ENCODE results near the gene TNFAIP2. TPM values are rescaled to one million over a fixed set of nuclear protein-coding genes. Genes with fewer than 3 reads are reported as not detected.

The TNFAIP2 gene
- total and polyA plus RNA-seq, 2 donors (not counting 3 experiments of a cell fraction or from before 2014, with no cell fraction given), result 31.6 to 42.7 TPM

DNA sequence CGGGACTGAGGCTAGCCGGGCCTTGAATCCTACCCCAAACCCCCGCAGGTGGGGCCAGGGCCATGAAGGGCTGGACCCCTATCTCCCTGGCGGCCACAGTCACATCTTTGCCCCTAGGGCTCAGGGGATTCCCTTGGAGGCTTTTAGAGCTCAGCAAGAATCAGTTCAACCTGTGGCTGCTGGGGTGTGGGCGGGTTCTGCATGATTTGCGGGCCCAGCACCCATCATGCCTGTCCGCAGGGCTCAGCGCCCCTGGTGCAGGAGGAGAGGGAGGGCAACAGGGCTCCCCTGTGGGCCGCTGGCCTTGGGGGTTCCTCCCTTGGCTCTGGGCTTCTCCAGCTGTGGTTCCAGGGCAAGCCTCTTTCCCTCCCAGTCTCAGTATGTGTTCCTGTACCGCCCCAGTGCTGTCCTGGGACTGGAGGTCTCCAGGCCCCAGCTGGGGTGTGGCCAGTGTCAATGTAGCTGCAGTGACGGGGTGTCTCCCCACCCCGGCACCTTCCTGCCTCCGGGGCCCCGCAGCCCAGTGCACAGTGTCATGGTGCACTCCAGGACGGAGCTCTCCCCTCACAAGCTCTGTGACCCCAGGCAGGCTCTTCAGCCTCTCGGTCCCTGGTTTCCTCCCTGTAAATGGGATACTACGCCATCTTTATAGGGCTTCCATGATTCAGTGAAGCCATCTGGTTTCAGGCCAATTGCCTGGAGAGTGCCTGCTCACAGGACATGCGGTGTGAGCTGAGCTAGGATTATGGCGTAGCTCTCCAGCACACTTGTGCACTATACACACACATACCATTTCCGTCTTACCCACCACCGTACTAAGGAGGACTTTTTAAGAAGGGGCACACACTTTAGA lies 49.2 kb upstream of the TNFAIP2 start:
- Histone ChIP-seq H3K36me3 (ENCODE audit: control insufficient read depth in 2 of 2, extremely low read depth in 1 of 2, insufficient read depth in 2 of 2, low read length in 2 of 2) (no peaks in the 10 kb centered on the region), H3K9ac (replicated peaks; ENCODE audit: extremely low read depth, insufficient read depth, low read length) (no peak overlapping the region), H3K79me2 (ENCODE audit: control insufficient read depth, insufficient read depth, low read length) (no peaks in the 10 kb centered on the region), H4K20me1 (replicated peaks; ENCODE audit: control insufficient read depth, extremely low read depth, insufficient read depth, low read length) (no peaks in the 10 kb centered on the region), H3K27me3 (ENCODE audit: control insufficient read depth in 2 of 2, insufficient read depth in 2 of 2, low read length in 2 of 2) (no peaks in the 10 kb centered on the region), H3K4me3 (replicated peaks in 1 of 3; ENCODE audit: insufficient read depth in 1 of 3, low read depth in 1 of 3, low read length in 3 of 3) (no peak overlapping the region), H3K27ac (ENCODE audit: insufficient read depth, low read depth, low read length) (no peak overlapping the region), H3K9me1 (replicated peaks; ENCODE audit: control insufficient read depth, extremely low read depth, insufficient read depth, low read length) (no peaks in the 10 kb centered on the region), H3K9me3 (replicated peaks; ENCODE audit: control insufficient read depth, insufficient read depth, low read length) (no peaks in the 10 kb centered on the region), H2AFZ (ENCODE audit: low read depth, low read length) (peak overlapping the region; percentile 89), H3K4me1 (ENCODE audit: control insufficient read depth, extremely low read depth, insufficient read depth, low read length) (peaks cover 8% of the 10 kb centered on the region), H3K4me2 (ENCODE audit: insufficient read depth, low read length) (no peak overlapping the region)
- FAIRE-seq (no peak), DNase-seq (ENCODE audit: low read depth, low spot score) (no peak)
- POLR2A ChIA-PET, result interaction anchor here (0.6 to 0.9 kb wide), 2 partner anchors 17 to 42 kb away, joined by 3 to 7 read pairs; no protein-coding TSS in a partner anchor
- no TSS peak for BruUV-seq (replicated peaks)
- intact Hi-C loops (cut with micrococcal nuclease) (loop anchor here (2.0 kb wide), 1 partner anchor 111 kb away; no protein-coding TSS in a partner anchor), dilution Hi-C loops (cut with MboI; ENCODE audit: extremely low pct_ligation_motif_present, low sequenced_read_pairs) (no loop called here)
- CTCF ChIA-PET, result interaction anchor here (0.5 to 2.0 kb wide), 13 partner anchors 8 to 218 kb away, joined by 3 to 17 read pairs (median 6); partner anchors contain the start of gene CDC42BPB
- TF ChIP-seq GATA2 (IDR thresholded peaks at IDR 0.05; ENCODE audit: insufficient read depth, insufficient read length, low read depth, low read length), result no peak
- no peak for TF ChIP-seq MYC (IDR thresholded peaks at IDR 0.05; ENCODE audit: low read depth, low read length)

DNA sequence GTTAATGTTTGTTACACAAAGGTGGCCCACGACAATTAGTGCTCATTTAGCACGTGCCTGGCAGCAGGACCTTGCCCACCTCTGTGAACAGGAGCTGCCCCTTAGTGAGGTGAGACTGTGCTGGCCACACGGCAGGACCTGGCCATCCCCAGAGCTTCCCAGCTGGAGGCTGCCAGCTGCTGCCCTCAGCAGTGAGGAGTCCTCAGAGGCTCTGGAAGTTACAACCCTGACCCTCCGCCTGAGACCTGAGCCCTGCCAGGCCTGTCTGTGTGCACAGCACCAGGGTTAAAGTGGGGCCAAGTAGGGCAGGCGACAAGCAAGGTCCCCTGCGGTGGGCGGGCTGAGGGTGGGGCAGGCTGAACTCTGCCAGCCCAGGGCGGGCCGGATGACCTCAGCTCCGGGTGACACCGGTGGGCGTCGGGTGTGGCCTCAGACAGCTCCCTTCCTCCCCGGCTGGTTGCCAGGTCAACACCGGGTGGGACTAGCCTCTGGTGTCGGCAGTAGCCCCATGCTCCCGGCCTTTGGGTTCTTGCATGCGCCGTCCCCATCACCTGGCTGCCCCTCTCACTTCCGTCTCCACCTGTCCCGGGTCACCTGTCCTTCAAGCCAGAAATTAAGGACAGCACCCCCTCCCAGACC lies 48.4 kb upstream of the TNFAIP2 start:
- BruUV-seq (replicated peaks), result no TSS peak
- H4K20me1 ChIP-seq (replicated peaks; ENCODE audit: control insufficient read depth, extremely low read depth, insufficient read depth, low read length), result no peaks in the 10 kb centered on the region
- intact Hi-C loops (cut with micrococcal nuclease), result loop anchor here (1.0 to 2.0 kb wide), 5 partner anchors 9 to 110 kb away; no protein-coding TSS in a partner anchor
- no peak overlapping the region for H3K27ac ChIP-seq (ENCODE audit: insufficient read depth, low read depth, low read length)
- H3K4me3 ChIP-seq (replicated peaks in 1 of 3; ENCODE audit: insufficient read depth in 1 of 3, low read depth in 1 of 3, low read length in 3 of 3), result peak overlapping the region in 2 of 3 experiments; percentile 34 to 41
- dilution Hi-C loops (cut with MboI; ENCODE audit: extremely low pct_ligation_motif_present, low sequenced_read_pairs), result no loop called here
- H2AFZ ChIP-seq (ENCODE audit: low read depth, low read length), result peak overlapping the region; percentile 89
- no peaks in the 10 kb centered on the region for H3K36me3 ChIP-seq (ENCODE audit: control insufficient read depth in 2 of 2, extremely low read depth in 1 of 2, insufficient read depth in 2 of 2, low read length in 2 of 2)
- POLR2A ChIA-PET, result interaction anchor here (0.9 kb wide), 1 partner anchor 18 kb away, joined by 3 read pairs; no protein-coding TSS in a partner anchor
- no peaks in the 10 kb centered on the region for H3K9me3 ChIP-seq (replicated peaks; ENCODE audit: control insufficient read depth, insufficient read depth, low read length)
- peak overlapping the region; percentile 38 for H3K9ac ChIP-seq (replicated peaks; ENCODE audit: extremely low read depth, insufficient read depth, low read length)
- no peaks in the 10 kb centered on the region for H3K27me3 ChIP-seq (ENCODE audit: control insufficient read depth in 2 of 2, insufficient read depth in 2 of 2, low read length in 2 of 2)
- peak overlapping the region; percentile 45 for H3K4me2 ChIP-seq (ENCODE audit: insufficient read depth, low read length)
- TF ChIP-seq, protein P1, sequence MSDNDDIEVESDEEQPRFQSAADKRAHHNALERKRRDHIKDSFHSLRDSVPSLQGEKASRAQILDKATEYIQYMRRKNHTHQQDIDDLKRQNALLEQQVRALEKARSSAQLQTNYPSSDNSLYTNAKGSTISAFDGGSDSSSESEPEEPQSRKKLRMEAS (IDR thresholded peaks at IDR 0.05; ENCODE audit: insufficient read depth, insufficient read length), result no peak
- TF ChIP-seq POLR2A (IDR thresholded peaks at IDR 0.05; ENCODE audit: low read depth, low read length) (no peak), JUN (IDR thresholded peaks at IDR 0.05; ENCODE audit: borderline replicate concordance, insufficient read depth, insufficient read length, low read depth) (no peak), MYC (IDR thresholded peaks at IDR 0.05; ENCODE audit: low read depth, low read length) (no peak)
- TF ChIP-seq, protein P2, sequence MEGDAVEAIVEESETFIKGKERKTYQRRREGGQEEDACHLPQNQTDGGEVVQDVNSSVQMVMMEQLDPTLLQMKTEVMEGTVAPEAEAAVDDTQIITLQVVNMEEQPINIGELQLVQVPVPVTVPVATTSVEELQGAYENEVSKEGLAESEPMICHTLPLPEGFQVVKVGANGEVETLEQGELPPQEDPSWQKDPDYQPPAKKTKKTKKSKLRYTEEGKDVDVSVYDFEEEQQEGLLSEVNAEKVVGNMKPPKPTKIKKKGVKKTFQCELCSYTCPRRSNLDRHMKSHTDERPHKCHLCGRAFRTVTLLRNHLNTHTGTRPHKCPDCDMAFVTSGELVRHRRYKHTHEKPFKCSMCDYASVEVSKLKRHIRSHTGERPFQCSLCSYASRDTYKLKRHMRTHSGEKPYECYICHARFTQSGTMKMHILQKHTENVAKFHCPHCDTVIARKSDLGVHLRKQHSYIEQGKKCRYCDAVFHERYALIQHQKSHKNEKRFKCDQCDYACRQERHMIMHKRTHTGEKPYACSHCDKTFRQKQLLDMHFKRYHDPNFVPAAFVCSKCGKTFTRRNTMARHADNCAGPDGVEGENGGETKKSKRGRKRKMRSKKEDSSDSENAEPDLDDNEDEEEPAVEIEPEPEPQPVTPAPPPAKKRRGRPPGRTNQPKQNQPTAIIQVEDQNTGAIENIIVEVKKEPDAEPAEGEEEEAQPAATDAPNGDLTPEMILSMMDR (IDR thresholded peaks at IDR 0.05; ENCODE audit: extremely low read depth in 1 of 2, insufficient read depth in 1 of 2, low read depth in 1 of 2, low read length in 2 of 2), result no peak
- H3K9me1 ChIP-seq (replicated peaks; ENCODE audit: control insufficient read depth, extremely low read depth, insufficient read depth, low read length), result no peaks in the 10 kb centered on the region
- FAIRE-seq (peak; percentile 21), DNase-seq (ENCODE audit: low read depth, low spot score) (no peak)
- H3K4me1 ChIP-seq (ENCODE audit: control insufficient read depth, extremely low read depth, insufficient read depth, low read length), result peaks cover 8% of the 10 kb centered on the region
- CTCF ChIA-PET, result interaction anchor here (0.5 to 2.0 kb wide), 15 partner anchors 9 to 217 kb away, joined by 3 to 17 read pairs (median 5); partner anchors contain the start of gene CDC42BPB
- H3K79me2 ChIP-seq (ENCODE audit: control insufficient read depth, insufficient read depth, low read length), result no peaks in the 10 kb centered on the region
